Measurements from ENCODE around the gene ANKRD29. TPM values are rescaled to one million over a fixed set of nuclear protein-coding genes. Genes with fewer than 3 reads are reported as not detected.
A peak's percentile ranks its signal among the peaks of the same experiment; 100 is the strongest.

ANKRD29 gene
- total RNA-seq, 6 donors from 2014 or later = 50.4 to 150 (median 85.8) TPM

- peak in 1 of 2 donors; percentile 46 for ATAC-seq (ENCODE audit: low FRiP score in 2 of 2)
- TF ChIP-seq EP300 (IDR thresholded peaks at IDR 0.05) = no peak
- H3K27me3 ChIP-seq = peaks cover 0 to 9% (median 3%) of the 10 kb centered on the region in 4 donors
Measured at GRCh38 chr18:23684515-23685197, 21.9 kb upstream of the ANKRD29 start.

GRCh38 chr18:23683671-23684070 lies 21.0 kb upstream of the ANKRD29 start:
- peak in 1 of 2 donors; percentile 25 for DNase-seq
- Histone ChIP-seq H3K27ac (no peak overlapping the region), H3K9me3 (no peaks in the 10 kb centered on the region), H3K4me3 (no peak overlapping the region), H3K27me3 (no peaks in the 10 kb centered on the region), H3K36me3 (no peaks in the 10 kb centered on the region), H3K4me1 (peaks cover 0 to 9% (median 1%) of the 10 kb centered on the region in 4 donors)
- TF ChIP-seq POLR2A (IDR thresholded peaks at IDR 0.05) (no peak), POLR2AphosphoS5 (IDR thresholded peaks at IDR 0.05) (no peak), CTCF (IDR thresholded peaks at IDR 0.05) (no peak), EP300 (IDR thresholded peaks at IDR 0.05) (no peak)
- 30 to 44% methylated on average over 3 of the region's 3 CpGs for WGBS, 2 donors
- peak in 1 of 2 donors; percentile 30 for ATAC-seq (ENCODE audit: low FRiP score in 2 of 2)

More at GRCh38 chr18:23684515-23685197, 21.9 kb upstream of the ANKRD29 start:
- no peaks in the 10 kb centered on the region for H3K36me3 ChIP-seq
- WGBS, 2 donors = 57 to 67% methylated on average over 5 of the region's 5 CpGs
- H3K27ac ChIP-seq = no peak overlapping the region
- no peaks in the 10 kb centered on the region for H3K9me3 ChIP-seq
- H3K4me1 ChIP-seq = peaks cover 8 to 19% (median 11%) of the 10 kb centered on the region in 4 donors
- no peak overlapping the region for H3K4me3 ChIP-seq
- no peak for DNase-seq

GRCh38 chr18:23683155-23683554 lies 20.4 kb upstream of the ANKRD29 start:
- ATAC-seq (ENCODE audit: low FRiP score in 2 of 2) = no peak
- Histone ChIP-seq H3K4me3 (no peak overlapping the region), H3K27me3 (no peaks in the 10 kb centered on the region), H3K27ac (no peak overlapping the region), H3K9me3 (no peaks in the 10 kb centered on the region), H3K4me1 (peaks cover 0 to 7% (median 0%) of the 10 kb centered on the region in 4 donors), H3K36me3 (no peaks in the 10 kb centered on the region)
- TF ChIP-seq CTCF (IDR thresholded peaks at IDR 0.05) (no peak), POLR2AphosphoS5 (IDR thresholded peaks at IDR 0.05) (no peak), EP300 (IDR thresholded peaks at IDR 0.05) (no peak), POLR2A (IDR thresholded peaks at IDR 0.05) (no peak)
- no peak for DNase-seq
- WGBS, 2 donors = 80 to 89% methylated on average over 3 of the region's 3 CpGs

- Histone ChIP-seq H3K36me3 (no peaks in the 10 kb centered on the region), H3K4me3 (no peak overlapping the region), H3K4me1 (peaks cover 0 to 7% (median 0%) of the 10 kb centered on the region in 4 donors), H3K27me3 (no peaks in the 10 kb centered on the region), H3K9me3 (no peaks in the 10 kb centered on the region), H3K27ac (no peak overlapping the region)
- WGBS, 2 donors = 86 to 95% methylated on average over 1 of the region's 1 CpG
- TF ChIP-seq CTCF (IDR thresholded peaks at IDR 0.05) (no peak), POLR2AphosphoS5 (IDR thresholded peaks at IDR 0.05) (no peak), POLR2A (IDR thresholded peaks at IDR 0.05) (no peak), EP300 (IDR thresholded peaks at IDR 0.05) (no peak)
- ATAC-seq (ENCODE audit: low FRiP score in 2 of 2) (no peak), DNase-seq (no peak)
Measured at GRCh38 chr18:23682472-23682871, 19.8 kb upstream of the ANKRD29 start.

GRCh38 chr18:23682045-23682444 lies 19.3 kb upstream of the ANKRD29 start:
- DNase-seq = no peak
- H3K27me3 ChIP-seq = no peaks in the 10 kb centered on the region
- no peak for ATAC-seq (ENCODE audit: low FRiP score in 2 of 2)
- H3K27ac ChIP-seq = no peak overlapping the region
- TF ChIP-seq POLR2AphosphoS5 (IDR thresholded peaks at IDR 0.05) (no peak), POLR2A (IDR thresholded peaks at IDR 0.05) (no peak), CTCF (IDR thresholded peaks at IDR 0.05) (no peak), EP300 (IDR thresholded peaks at IDR 0.05) (no peak)
- H3K4me3 ChIP-seq = no peak overlapping the region
- H3K4me1 ChIP-seq = peaks cover 0 to 7% (median 0%) of the 10 kb centered on the region in 4 donors
- H3K36me3 ChIP-seq = no peaks in the 10 kb centered on the region
- H3K9me3 ChIP-seq = no peaks in the 10 kb centered on the region
- 80 to 98% methylated on average over 2 of the region's 2 CpGs for WGBS, 2 donors
